Measurements from ENCODE around the gene MAPK8.
"Not testable (repeated sequence)": the region's sequence is repeated elsewhere in the genome, so short reads cannot be mapped to it uniquely, and the experiment has no call there.

The MAPK8 gene

GRCh38 chr10:48273741-48274140 is 32.7 kb upstream of the MAPK8 start:
- no peak for TF ChIP-seq CTCF (IDR thresholded peaks at IDR 0.05; ENCODE audit: borderline replicate concordance, control extremely low read depth, extremely low read depth, insufficient read depth, missing control alignments)
- DNase-seq (ENCODE audit: low spot score) = no peak
- in situ Hi-C loops (cut with MboI; ENCODE audit: low sequenced_read_pairs, unreplicated experiment) = no loop called here

GRCh38 chr10:48274636-48275035 is 31.8 kb upstream of the MAPK8 start, which contains the start of gene FRMPD2:
Gene FRMPD2, minus strand, starts transcription at chr10:48274696. Its CDS starts 129 bp downstream, at chr10:48274567.
- TF ChIP-seq CTCF (IDR thresholded peaks at IDR 0.05; ENCODE audit: borderline replicate concordance, control extremely low read depth, extremely low read depth, insufficient read depth, missing control alignments) = no peak
- DNase-seq (ENCODE audit: low spot score) = no peak
- in situ Hi-C loops (cut with MboI; ENCODE audit: low sequenced_read_pairs, unreplicated experiment) = no loop called here

GRCh38 chr10:48277093-48277492 is 29.4 kb upstream of the MAPK8 start:
- DNase-seq (ENCODE audit: low spot score) = no peak
- no peak for TF ChIP-seq CTCF (IDR thresholded peaks at IDR 0.05; ENCODE audit: borderline replicate concordance, control extremely low read depth, extremely low read depth, insufficient read depth, missing control alignments)
- in situ Hi-C loops (cut with MboI; ENCODE audit: low sequenced_read_pairs, unreplicated experiment) = no loop called here

GRCh38 chr10:48279081-48279751 is 27.3 kb upstream of the MAPK8 start:
- in situ Hi-C loops (cut with MboI; ENCODE audit: low sequenced_read_pairs, unreplicated experiment) = no loop called here

DNA sequence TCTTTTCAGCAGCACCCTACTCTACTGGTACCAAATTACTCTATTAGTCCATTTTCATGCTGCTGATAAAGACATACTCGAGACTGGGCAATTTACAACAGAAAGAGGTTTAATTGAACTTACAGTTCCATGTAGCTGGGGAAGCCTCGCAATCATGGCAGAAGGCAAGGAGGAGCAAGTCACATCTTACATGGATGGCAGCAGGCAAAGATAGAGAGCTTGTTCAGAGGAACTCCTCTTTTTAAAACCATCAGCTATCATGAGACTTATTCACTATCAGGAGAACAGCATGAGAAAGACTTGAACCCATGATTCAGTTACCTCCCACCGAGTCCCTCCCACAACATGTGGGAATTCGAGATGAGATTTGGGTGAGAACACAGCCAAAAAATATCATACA is 24.8 kb upstream of the MAPK8 start:
- in situ Hi-C loops (cut with MboI; ENCODE audit: low sequenced_read_pairs, unreplicated experiment); DNase-seq (ENCODE audit: low spot score): not testable (repeated sequence)

More at GRCh38 chr10:48279081-48279751, 27.3 kb upstream of the MAPK8 start:
- no peak for TF ChIP-seq CTCF (IDR thresholded peaks at IDR 0.05; ENCODE audit: borderline replicate concordance, control extremely low read depth, extremely low read depth, insufficient read depth, missing control alignments)
- DNase-seq (ENCODE audit: low spot score) = peak; percentile 57

DNA sequence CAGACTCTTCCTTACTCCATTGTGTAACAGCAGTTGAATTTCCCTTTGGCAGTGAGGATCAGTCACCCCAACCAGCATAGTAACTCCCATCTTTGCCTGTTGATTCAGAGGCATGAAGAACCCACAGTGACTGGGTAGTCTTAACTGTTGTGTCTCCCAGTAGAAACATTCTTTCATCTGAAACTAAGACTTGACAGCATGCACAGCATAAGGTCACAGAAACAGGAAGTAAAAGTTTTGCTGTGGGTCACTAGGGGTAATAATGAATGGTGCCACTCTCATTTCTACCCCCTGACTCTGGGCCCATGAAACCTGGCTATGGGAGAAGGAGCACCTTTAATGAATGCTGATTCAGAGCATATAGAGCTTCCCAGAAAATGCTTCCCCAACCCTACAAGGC is 23.6 kb upstream of the MAPK8 start:
- in situ Hi-C loops (cut with MboI; ENCODE audit: low sequenced_read_pairs, unreplicated experiment) = no loop called here
- DNase-seq (ENCODE audit: low spot score) = no peak
- no peak for TF ChIP-seq CTCF (IDR thresholded peaks at IDR 0.05; ENCODE audit: borderline replicate concordance, control extremely low read depth, extremely low read depth, insufficient read depth, missing control alignments)

- no peak for TF ChIP-seq CTCF (IDR thresholded peaks at IDR 0.05; ENCODE audit: borderline replicate concordance, control extremely low read depth, extremely low read depth, insufficient read depth, missing control alignments)
- in situ Hi-C loops (cut with MboI; ENCODE audit: low sequenced_read_pairs, unreplicated experiment) = no loop called here
- DNase-seq (ENCODE audit: low spot score) = no peak
Measured at GRCh38 chr10:48284002-48284546, 22.4 kb upstream of the MAPK8 start.
